T-cell (primary cell): Measurements from ENCODE around the gene ISY1. TPM values are rescaled to one million over a fixed set of nuclear protein-coding genes. Genes with fewer than 3 reads are reported as not detected.
A peak's percentile ranks its signal among the peaks of the same experiment; 100 is the strongest.
"Not testable (repeated sequence)": the region's sequence is repeated elsewhere in the genome, so short reads cannot be mapped to it uniquely, and the experiment has no call there.

Experiments
- ATAC-seq, 4 experiments: fragments of 200-7000 bp in 3 of 4; fragments of 150-1000 bp in 1 of 4; cut with Tn5 transposase; replicated peaks in 1 of 4; 1 replicate in 3 of 4; 2 replicates in 1 of 4; pipeline ENCODE4 v1.10.0; 2021; ENCODE audit warnings: moderate library complexity in 3 of 4, mild to moderate bottlenecking in 2 of 4, moderate number of reproducible peaks in 1 of 4
- CTCF ChIA-PET, 2 donors: fragments of 300-600 bp; sonication (Branson Sonifier 250); formaldehyde crosslinking; loops; one replicate each; lab custom pipeline; 2022; ENCODE audit warnings: antibody characterized with exemption in 2 of 2; lab: Charles Lee
- POLR2A ChIA-PET, 2 donors: fragments of 300-600 bp; sonication (Branson Sonifier 250); formaldehyde crosslinking; loops; one replicate each; lab custom pipeline; 2022; ENCODE audit warnings: antibody characterized with exemption in 2 of 2; lab: Charles Lee
- DNase-seq, 35 experiments: peaks; one replicate each; pipeline versions ENCODE4 v3.0.0 to v3.0.0-alpha.2; 2013 to 2023
- H3K27ac ChIP-seq: one replicate; pipeline ENCODE4 v1.5.1; 2013; ENCODE audit warnings: low read length
- H3K27me3 ChIP-seq, 2 experiments: replicated peaks in 1 of 2; 1 replicate in 1 of 2; 2 replicates in 1 of 2; pipeline versions ENCODE4 v1.6.1 to v1.7.0; 2013; ENCODE audit warnings: low read length in 1 of 2, mixed read lengths in 1 of 2; ENCODE audit not compliant: control insufficient read depth in 2 of 2, insufficient read depth in 2 of 2; ENCODE audit errors: extremely low read depth in 1 of 2
- H3K36me3 ChIP-seq, 2 donors: 1 replicate in 1 of 2; 2 replicates in 1 of 2; pipeline versions ENCODE4 v1.6.1 to v1.7.0; 2013; ENCODE audit warnings: low read length in 1 of 2; ENCODE audit not compliant: control insufficient read depth in 2 of 2, insufficient read depth in 1 of 2; ENCODE audit errors: extremely low read depth in 1 of 2
- H3K4me1 ChIP-seq, 2 experiments: 1 replicate in 1 of 2; 2 replicates in 1 of 2; pipeline versions ENCODE4 v1.6.1 to v1.7.0; 2013; ENCODE audit warnings: low read length in 2 of 2, mixed read lengths in 1 of 2; ENCODE audit not compliant: insufficient read depth in 2 of 2, control insufficient read depth in 1 of 2; ENCODE audit errors: extremely low read depth in 1 of 2
- H3K4me3 ChIP-seq, 2 donors: 1 replicate in 1 of 2; 2 replicates in 1 of 2; pipeline versions ENCODE4 v1.5.1 to v1.7.0; 2013; ENCODE audit warnings: mild to moderate bottlenecking in 2 of 2, low read length in 1 of 2, moderate library complexity in 1 of 2; ENCODE audit not compliant: control insufficient read depth in 1 of 2; ENCODE audit errors: extremely low read depth in 1 of 2
- H3K9me3 ChIP-seq: 2 replicates; pipeline ENCODE4 v1.7.0; 2013
- H3K27ac Mint-ChIP-seq, 2 donors: one replicate each; pipeline ENCODE4 v1.8.0; 2020 to 2021; ENCODE audit warnings: mild to moderate bottlenecking in 2 of 2, mixed read lengths in 2 of 2
- H3K27me3 Mint-ChIP-seq, 2 donors: one replicate each; pipeline ENCODE4 v1.8.0; 2021 to 2022; ENCODE audit warnings: mixed read lengths in 2 of 2
- H3K36me3 Mint-ChIP-seq: one replicate; pipeline ENCODE4 v1.8.0; 2021; ENCODE audit warnings: mixed read lengths
- H3K4me1 Mint-ChIP-seq, 3 donors: one replicate each; pipeline ENCODE4 v1.8.0; 2020 to 2022; ENCODE audit warnings: mixed read lengths in 3 of 3, mild to moderate bottlenecking in 1 of 3
- H3K4me3 Mint-ChIP-seq, 3 donors: one replicate each; pipeline ENCODE4 v1.8.0; 2020 to 2022; ENCODE audit warnings: mild to moderate bottlenecking in 3 of 3, mixed read lengths in 3 of 3, moderate library complexity in 3 of 3
- H3K9me3 Mint-ChIP-seq, 3 donors: one replicate each; pipeline ENCODE4 v1.8.0; 2020 to 2022; ENCODE audit warnings: mixed read lengths in 3 of 3
- WGBS: methylation state at CpG from one replicate; pipeline ENCODE4 v1.1.5; 2013; ENCODE audit warnings: missing lambda C conversion rate; ENCODE audit not compliant: insufficient coverage; 5-methylcytosine and 5-hydroxymethylcytosine counted together
- total RNA-seq, 35 experiments: library from RNA in 6 of 35; stranded (reverse) in 6 of 35; fragments of 120-200 nt in 1 of 35; gene quantifications; one replicate each; pipeline versions ENCODE4 v1.2.1 to v1.2.4 and lab custom pipeline; 2013 to 2026

ISY1 gene
- total RNA-seq, 5 donors from 2014 or later (not counting 1 experiment from before 2014, with no cell fraction given), result 34.8 to 42.0 (median 35.9) TPM

DNA sequence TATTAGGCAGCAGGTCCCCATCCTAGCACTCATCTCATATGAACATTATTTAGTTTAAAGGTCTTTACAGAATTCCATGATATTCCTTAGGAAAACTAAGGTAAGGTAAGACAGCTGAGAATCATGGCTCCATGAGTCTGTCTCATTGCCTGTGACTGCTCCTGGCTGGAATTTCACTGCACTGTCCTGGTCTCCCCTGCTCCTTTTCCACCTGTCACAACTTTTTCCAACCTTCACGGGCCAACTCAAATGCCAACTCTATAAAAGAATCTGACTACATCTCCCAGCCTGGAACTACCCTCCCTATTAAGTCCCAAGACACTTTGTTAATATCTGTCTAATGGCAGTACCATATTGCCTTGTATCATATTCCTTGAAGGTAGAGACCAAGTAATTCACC, 15.2 kb upstream of the ISY1 start:
- peak overlapping the region; percentile 29 to 95 (median 62) for H3K4me3 Mint-ChIP-seq
- H3K36me3 Mint-ChIP-seq, result peaks cover 50% of the 10 kb centered on the region
- H3K27me3 Mint-ChIP-seq, result no peaks in the 10 kb centered on the region
- Histone ChIP-seq H3K9me3 (no peaks in the 10 kb centered on the region), H3K27me3 (no peaks in the 10 kb centered on the region), H3K4me3 (no peak overlapping the region), H3K36me3 (peaks cover 11 to 53% of the 10 kb centered on the region in 2 donors), H3K27ac (no peak overlapping the region), H3K4me1 (peaks cover 36 to 52% of the 10 kb centered on the region in 2 experiments)
- no peak for DNase-seq
- POLR2A ChIA-PET, result interaction anchor here in 1 of 2 donors (1.2 kb wide), 1 partner anchor 9 kb away, joined by 10 read pairs; no protein-coding TSS in a partner anchor
- H3K4me1 Mint-ChIP-seq, result peaks cover 85 to 92% (median 90%) of the 10 kb centered on the region in 3 donors
- CTCF ChIA-PET, result interaction anchor here in 1 of 2 donors (1.0 kb wide), 1 partner anchor 14 kb away, joined by 4 read pairs; no protein-coding TSS in a partner anchor
- peak overlapping the region; percentile 12 to 66 for H3K27ac Mint-ChIP-seq
- no peak for ATAC-seq
- no peaks in the 10 kb centered on the region for H3K9me3 Mint-ChIP-seq
- WGBS, result no CpG with 5 or more reads among the region's 1 CpG

- Histone ChIP-seq H3K27ac (peak overlapping the region; percentile 0), H3K4me3 (no peak overlapping the region), H3K4me1 (peaks cover 25 to 33% of the 10 kb centered on the region in 2 experiments), H3K9me3 (no peaks in the 10 kb centered on the region), H3K27me3 (no peaks in the 10 kb centered on the region), H3K36me3 (peaks cover 11 to 60% of the 10 kb centered on the region in 2 donors)
- ATAC-seq, result no peak
- no peaks in the 10 kb centered on the region for H3K27me3 Mint-ChIP-seq
- H3K4me3 Mint-ChIP-seq, result peak overlapping the region; percentile 41 to 95 (median 52)
- CTCF ChIA-PET, result interaction anchor here in 1 of 2 donors (0.6 kb wide), 1 partner anchor 52 kb away, joined by 4 read pairs; the partner anchor contains the start of gene RAB43
- H3K36me3 Mint-ChIP-seq, result peaks cover 56% of the 10 kb centered on the region
- no CpG with 5 or more reads among the region's 4 CpGs for WGBS
- no peaks in the 10 kb centered on the region for H3K9me3 Mint-ChIP-seq
- no peak for DNase-seq
- H3K27ac Mint-ChIP-seq, result peak overlapping the region; percentile 49 to 52
- POLR2A ChIA-PET, result no interaction called here
- peaks cover 71 to 72% (median 71%) of the 10 kb centered on the region in 3 donors for H3K4me1 Mint-ChIP-seq
These were observed 12.9 kb upstream of the ISY1 start for GRCh38 chr3:129173725-129174124.

DNA sequence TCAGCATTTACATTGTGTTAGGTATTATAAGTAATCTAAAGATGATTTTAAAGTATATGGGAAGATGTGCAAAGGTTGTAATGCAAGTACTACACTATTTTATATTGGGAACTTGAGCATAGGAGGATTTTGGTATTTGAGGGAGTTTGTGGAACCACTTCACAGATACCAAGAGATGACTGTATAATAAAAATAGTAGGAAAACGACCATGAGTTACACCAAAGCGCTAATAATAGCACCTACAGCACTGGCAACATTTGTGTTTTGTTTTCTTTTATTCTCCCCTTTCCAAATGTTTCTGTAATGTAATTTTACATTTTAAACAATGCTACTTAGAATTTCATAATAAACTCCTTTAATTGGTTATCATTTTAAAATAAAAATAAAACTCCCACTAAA, 12.3 kb upstream of the ISY1 start:
- H3K9me3 ChIP-seq, result no peaks in the 10 kb centered on the region
- DNase-seq, result no peak
- peaks cover 11 to 59% of the 10 kb centered on the region in 2 donors for H3K36me3 ChIP-seq
- H3K4me1 Mint-ChIP-seq, result peaks cover 66 to 67% (median 67%) of the 10 kb centered on the region in 3 donors
- H3K27ac Mint-ChIP-seq, result peak overlapping the region in 1 of 2 donors; percentile 52
- H3K4me3 Mint-ChIP-seq, result peak overlapping the region in 2 of 3 donors; percentile 17 to 36
- ATAC-seq, result no peak
- ChIA-PET CTCF (interaction anchor here in 1 of 2 donors (0.6 kb wide), 1 partner anchor 52 kb away, joined by 4 read pairs; the partner anchor contains the start of gene RAB43), POLR2A (no interaction called here)
- no peaks in the 10 kb centered on the region for H3K27me3 ChIP-seq
- WGBS, result no CpG with 5 or more reads among the region's 2 CpGs
- no peaks in the 10 kb centered on the region for H3K27me3 Mint-ChIP-seq
- H3K9me3 Mint-ChIP-seq, result no peaks in the 10 kb centered on the region
- H3K4me3 ChIP-seq, result no peak overlapping the region
- peak overlapping the region; percentile 0 for H3K27ac ChIP-seq
- H3K36me3 Mint-ChIP-seq, result peaks cover 52% of the 10 kb centered on the region
- peaks cover 21 to 30% of the 10 kb centered on the region in 2 experiments for H3K4me1 ChIP-seq

- Histone ChIP-seq H3K36me3 (peaks cover 7 to 51% of the 10 kb centered on the region in 2 donors), H3K27me3 (no peaks in the 10 kb centered on the region), H3K4me1 (peaks cover 5 to 7% of the 10 kb centered on the region in 2 experiments), H3K27ac (no peak overlapping the region), H3K4me3 (no peak overlapping the region), H3K9me3 (no peaks in the 10 kb centered on the region)
- no peaks in the 10 kb centered on the region for H3K9me3 Mint-ChIP-seq
- no peak overlapping the region for H3K4me3 Mint-ChIP-seq
- ATAC-seq, result no peak
- H3K27ac Mint-ChIP-seq, result no peak overlapping the region
- DNase-seq, result no peak
- H3K4me1 Mint-ChIP-seq, result peaks cover 14 to 31% (median 28%) of the 10 kb centered on the region in 3 donors
- H3K27me3 Mint-ChIP-seq, result no peaks in the 10 kb centered on the region
- 88% methylated on average over 5 of the region's 15 CpGs for WGBS
- ChIA-PET CTCF (interaction anchor here in 1 of 2 donors (0.6 kb wide), 1 partner anchor 37 kb away, joined by 3 read pairs; no protein-coding TSS in a partner anchor), POLR2A (interaction anchor here (0.5 to 1.0 kb wide), 3 partner anchors 10 to 123 kb away, joined by 3 to 10 read pairs (median 7); no protein-coding TSS in a partner anchor)
- H3K36me3 Mint-ChIP-seq, result peaks cover 39% of the 10 kb centered on the region
These were observed 5.9 kb upstream of the ISY1 start for GRCh38 chr3:129166579-129167332.

DNA sequence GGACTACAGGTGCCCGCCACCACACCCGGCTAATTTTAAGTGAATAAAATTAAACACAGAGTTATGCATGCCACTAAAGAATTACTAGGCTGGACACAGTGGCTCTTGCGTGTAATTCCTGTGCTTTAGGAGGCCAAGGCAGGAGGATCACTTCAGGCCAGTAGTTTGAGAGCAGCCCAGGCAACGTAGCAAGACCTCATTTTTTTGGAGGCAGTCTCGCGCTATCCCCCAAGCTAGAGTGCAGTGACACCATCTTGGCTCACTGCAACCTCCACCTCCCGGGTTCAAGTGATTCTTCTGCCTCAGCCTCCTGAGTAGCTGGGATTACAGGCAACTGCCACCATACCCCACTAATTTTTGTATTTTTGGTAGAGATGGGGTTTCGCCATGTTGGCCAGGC, 4.7 kb upstream of the ISY1 start:
- CTCF ChIA-PET, DNase-seq, H3K27me3 ChIP-seq, H3K4me3 ChIP-seq, H3K4me3 Mint-ChIP-seq, H3K4me1 ChIP-seq, H3K27ac ChIP-seq, H3K9me3 Mint-ChIP-seq, ATAC-seq, H3K9me3 ChIP-seq, H3K27ac Mint-ChIP-seq, H3K27me3 Mint-ChIP-seq: not testable (repeated sequence)
- 96% methylated on average over 6 of the region's 8 CpGs for WGBS
- POLR2A ChIA-PET, result interaction anchor here in 1 of 2 donors (0.6 kb wide), 1 partner anchor 15 kb away, joined by 4 read pairs; no protein-coding TSS in a partner anchor
- Mint-ChIP-seq H3K4me1 (peaks cover 14 to 31% (median 28%) of the 10 kb centered on the region in 3 donors), H3K36me3 (peaks cover 30% of the 10 kb centered on the region)
- peaks cover 0 to 40% of the 10 kb centered on the region in 2 donors for H3K36me3 ChIP-seq

DNA sequence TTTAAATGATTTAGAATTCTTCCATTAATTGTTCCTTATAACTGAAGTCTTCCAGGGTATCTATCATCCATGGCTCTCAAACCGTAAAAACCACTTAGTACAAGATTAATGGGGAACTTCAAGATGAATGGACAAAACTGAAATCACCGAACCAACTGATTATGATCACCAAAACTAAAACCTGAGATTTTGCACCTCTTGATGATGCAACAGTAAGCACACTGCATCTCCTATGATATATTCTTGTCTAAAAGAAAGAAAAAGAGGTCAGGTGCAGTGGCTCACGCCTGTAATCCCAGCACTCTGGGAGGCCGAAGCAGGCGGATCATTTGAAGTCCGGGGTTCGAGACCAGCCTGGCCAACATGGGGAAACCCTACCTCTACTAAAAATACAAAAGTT, 3.6 kb upstream of the ISY1 start:
- H3K27ac ChIP-seq, result no peak overlapping the region
- no peak overlapping the region for H3K4me3 ChIP-seq
- no peaks in the 10 kb centered on the region for H3K9me3 Mint-ChIP-seq
- no peak for ATAC-seq
- no peaks in the 10 kb centered on the region for H3K27me3 Mint-ChIP-seq
- ChIA-PET POLR2A (interaction anchor here in 1 of 2 donors (0.6 to 0.7 kb wide), 2 partner anchors 14 to 27 kb away, joined by 3 to 5 read pairs; no protein-coding TSS in a partner anchor), CTCF (interaction anchor here in 1 of 2 donors (0.7 kb wide), 1 partner anchor 495 kb away, joined by 3 read pairs; no protein-coding TSS in a partner anchor)
- WGBS, result no CpG with 5 or more reads among the region's 7 CpGs
- peaks cover 21% of the 10 kb centered on the region for H3K36me3 Mint-ChIP-seq
- H3K27me3 ChIP-seq, result no peaks in the 10 kb centered on the region
- no peak overlapping the region for H3K4me3 Mint-ChIP-seq
- peaks cover 25 to 39% (median 38%) of the 10 kb centered on the region in 3 donors for H3K4me1 Mint-ChIP-seq
- no peaks in the 10 kb centered on the region for H3K9me3 ChIP-seq
- H3K4me1 ChIP-seq, result peaks cover 8 to 15% of the 10 kb centered on the region in 2 experiments
- DNase-seq, result no peak
- H3K27ac Mint-ChIP-seq, result no peak overlapping the region
- peaks cover 0 to 29% of the 10 kb centered on the region in 2 donors for H3K36me3 ChIP-seq
